ENCODE results near the gene PRPF6.
A peak's percentile ranks its signal among the peaks of the same experiment; 100 is the strongest.

PRPF6 gene

GRCh38 chr20:63944078-63944941 lies 36.6 kb upstream of the PRPF6 start:
- DNase-seq: no peak

GRCh38 chr20:63945031-63945658 lies 35.8 kb upstream of the PRPF6 start:
- DNase-seq: no peak

- no peak for DNase-seq
Observed at GRCh38 chr20:63945921-63946920, 34.7 kb upstream of the PRPF6 start.

GRCh38 chr20:63946986-63947637 lies 33.8 kb upstream of the PRPF6 start:
- no peak for DNase-seq

- DNase-seq: no peak
Observed at GRCh38 chr20:63947638-63948456, 33.1 kb upstream of the PRPF6 start.

GRCh38 chr20:63950701-63951397 lies 30.1 kb upstream of the PRPF6 start:
- DNase-seq: no peak

GRCh38 chr20:63951398-63952209 lies 29.3 kb upstream of the PRPF6 start:
- no peak for DNase-seq

- no peak for DNase-seq
Observed at GRCh38 chr20:63952210-63952535, 28.8 kb upstream of the PRPF6 start.

GRCh38 chr20:63952769-63953168 lies 28.2 kb upstream of the PRPF6 start:
- no peak for DNase-seq

GRCh38 chr20:63953764-63954429 lies 27.0 kb upstream of the PRPF6 start:
- DNase-seq: no peak

GRCh38 chr20:63955281-63955826 lies 25.6 kb upstream of the PRPF6 start:
- DNase-seq: peak; percentile 66

- peak; percentile 95 for DNase-seq
Observed at GRCh38 chr20:63955827-63956663, 24.9 kb upstream of the PRPF6 start, which contains the start of gene UCKL1. Gene UCKL1 (minus strand): TSS chr20:63956416. CDS start chr20:63956372, 44 bp downstream.

- DNase-seq: no peak
Observed at GRCh38 chr20:63956664-63957003, 24.3 kb upstream of the PRPF6 start.

- peak; percentile 63 for DNase-seq
Observed at GRCh38 chr20:63957004-63957689, 23.8 kb upstream of the PRPF6 start.

GRCh38 chr20:63957690-63958441 lies 23.1 kb upstream of the PRPF6 start:
- DNase-seq: no peak

GRCh38 chr20:63958471-63958870 lies 22.5 kb upstream of the PRPF6 start:
- DNase-seq: no peak

All from right kidney (tissue), 1 donor.